Measurements from ENCODE around the gene ELL. TPM values are rescaled to one million over a fixed set of nuclear protein-coding genes. Genes with fewer than 3 reads are reported as not detected.
A peak's percentile ranks its signal among the peaks of the same experiment; 100 is the strongest.

Gene ELL
- total RNA-seq, 1 donor: 18.5 TPM

GRCh38 chr19:18474366-18474887 lies 47.4 kb downstream of the ELL start:
- no peaks in the 10 kb centered on the region for H3K9me3 ChIP-seq (ENCODE audit: low read depth, low read length)
- DNase-seq (ENCODE audit: insufficient read length, low spot score, missing footprints): peak; percentile 14
- peaks cover 11% of the 10 kb centered on the region for H3K4me1 ChIP-seq (ENCODE audit: insufficient read depth, low read length)
- no peaks in the 10 kb centered on the region for H3K27me3 ChIP-seq (ENCODE audit: insufficient read depth, low read length)
- no peak overlapping the region for H3K4me3 ChIP-seq (ENCODE audit: insufficient read depth, low read length)
- H3K27ac ChIP-seq (ENCODE audit: low read depth, low read length): no peak overlapping the region
- H3K79me2 ChIP-seq (ENCODE audit: insufficient read depth, low read length): peaks cover 91% of the 10 kb centered on the region
- peaks cover 62% of the 10 kb centered on the region for H4K20me1 ChIP-seq (ENCODE audit: insufficient read depth, low read length)
- no peak overlapping the region for H3K4me2 ChIP-seq (ENCODE audit: insufficient read depth, low read length)
- H3K36me3 ChIP-seq (ENCODE audit: insufficient read depth, low read length): peaks cover 10% of the 10 kb centered on the region
- TF ChIP-seq CTCF (IDR thresholded peaks at IDR 0.05; ENCODE audit: extremely low read depth, low read depth, low read length): no peak
- no peak overlapping the region for H2AFZ ChIP-seq (ENCODE audit: low read length)

- H4K20me1 ChIP-seq (ENCODE audit: insufficient read depth, low read length): peaks cover 65% of the 10 kb centered on the region
- H2AFZ ChIP-seq (ENCODE audit: low read length): no peak overlapping the region
- peak; percentile 41 for DNase-seq (ENCODE audit: insufficient read length, low spot score, missing footprints)
- H3K27ac ChIP-seq (ENCODE audit: low read depth, low read length): no peak overlapping the region
- H3K79me2 ChIP-seq (ENCODE audit: insufficient read depth, low read length): peaks cover 92% of the 10 kb centered on the region
- H3K4me1 ChIP-seq (ENCODE audit: insufficient read depth, low read length): peaks cover 5% of the 10 kb centered on the region
- H3K36me3 ChIP-seq (ENCODE audit: insufficient read depth, low read length): peaks cover 10% of the 10 kb centered on the region
- no peaks in the 10 kb centered on the region for H3K27me3 ChIP-seq (ENCODE audit: insufficient read depth, low read length)
- H3K4me2 ChIP-seq (ENCODE audit: insufficient read depth, low read length): no peak overlapping the region
- H3K4me3 ChIP-seq (ENCODE audit: insufficient read depth, low read length): no peak overlapping the region
- H3K9me3 ChIP-seq (ENCODE audit: low read depth, low read length): no peaks in the 10 kb centered on the region
- TF ChIP-seq CTCF (IDR thresholded peaks at IDR 0.05; ENCODE audit: extremely low read depth, low read depth, low read length): no peak
Observed at GRCh38 chr19:18473706-18474087, 48.2 kb downstream of the ELL start.

GRCh38 chr19:18473003-18473705 lies 48.7 kb downstream of the ELL start:
- H2AFZ ChIP-seq (ENCODE audit: low read length): no peak overlapping the region
- H3K79me2 ChIP-seq (ENCODE audit: insufficient read depth, low read length): peaks cover 92% of the 10 kb centered on the region
- no peaks in the 10 kb centered on the region for H3K4me1 ChIP-seq (ENCODE audit: insufficient read depth, low read length)
- no peaks in the 10 kb centered on the region for H3K9me3 ChIP-seq (ENCODE audit: low read depth, low read length)
- peaks cover 68% of the 10 kb centered on the region for H4K20me1 ChIP-seq (ENCODE audit: insufficient read depth, low read length)
- no peak for TF ChIP-seq CTCF (IDR thresholded peaks at IDR 0.05; ENCODE audit: extremely low read depth, low read depth, low read length)
- no peak overlapping the region for H3K27ac ChIP-seq (ENCODE audit: low read depth, low read length)
- peaks cover 10% of the 10 kb centered on the region for H3K36me3 ChIP-seq (ENCODE audit: insufficient read depth, low read length)
- H3K4me3 ChIP-seq (ENCODE audit: insufficient read depth, low read length): no peak overlapping the region
- no peak overlapping the region for H3K4me2 ChIP-seq (ENCODE audit: insufficient read depth, low read length)
- DNase-seq (ENCODE audit: insufficient read length, low spot score, missing footprints): peak; percentile 59
- H3K27me3 ChIP-seq (ENCODE audit: insufficient read depth, low read length): no peaks in the 10 kb centered on the region

GRCh38 chr19:18470787-18471186 lies 51.1 kb downstream of the ELL start:
- Histone ChIP-seq H3K4me2 (ENCODE audit: insufficient read depth, low read length) (no peak overlapping the region), H4K20me1 (ENCODE audit: insufficient read depth, low read length) (peaks cover 77% of the 10 kb centered on the region), H3K79me2 (ENCODE audit: insufficient read depth, low read length) (peaks cover 91% of the 10 kb centered on the region)

More at GRCh38 chr19:18470787-18471186, 51.1 kb downstream of the ELL start:
- H3K4me3 ChIP-seq (ENCODE audit: insufficient read depth, low read length): no peak overlapping the region
- H3K4me1 ChIP-seq (ENCODE audit: insufficient read depth, low read length): peaks cover 8% of the 10 kb centered on the region
- no peak for TF ChIP-seq CTCF (IDR thresholded peaks at IDR 0.05; ENCODE audit: extremely low read depth, low read depth, low read length)
- DNase-seq (ENCODE audit: insufficient read length, low spot score, missing footprints): no peak
- H3K9me3 ChIP-seq (ENCODE audit: low read depth, low read length): no peaks in the 10 kb centered on the region
- peaks cover 15% of the 10 kb centered on the region for H3K36me3 ChIP-seq (ENCODE audit: insufficient read depth, low read length)
- H3K27ac ChIP-seq (ENCODE audit: low read depth, low read length): no peak overlapping the region
- no peak overlapping the region for H2AFZ ChIP-seq (ENCODE audit: low read length)
- no peaks in the 10 kb centered on the region for H3K27me3 ChIP-seq (ENCODE audit: insufficient read depth, low read length)

All from osteoblast (primary cell).